GM10266 (cell line): ENCODE results near the gene SMYD2.
A peak's percentile ranks its signal among the peaks of the same experiment; 100 is the strongest.

Experiments used
- DNase-seq: peaks from one replicate; pipeline ENCODE4 v3.0.0; 2012; ENCODE audit errors: extremely low spot score
- TF ChIP-seq, protein P1 (sequence below): IDR thresholded peaks from 2 replicates; pipeline ENCODE4 v1.5.1; 2012; ENCODE audit warnings: mild to moderate bottlenecking, low read depth; ENCODE audit not compliant: control insufficient read depth, insufficient read depth; ENCODE audit errors: missing control alignments

Gene SMYD2

DNA sequence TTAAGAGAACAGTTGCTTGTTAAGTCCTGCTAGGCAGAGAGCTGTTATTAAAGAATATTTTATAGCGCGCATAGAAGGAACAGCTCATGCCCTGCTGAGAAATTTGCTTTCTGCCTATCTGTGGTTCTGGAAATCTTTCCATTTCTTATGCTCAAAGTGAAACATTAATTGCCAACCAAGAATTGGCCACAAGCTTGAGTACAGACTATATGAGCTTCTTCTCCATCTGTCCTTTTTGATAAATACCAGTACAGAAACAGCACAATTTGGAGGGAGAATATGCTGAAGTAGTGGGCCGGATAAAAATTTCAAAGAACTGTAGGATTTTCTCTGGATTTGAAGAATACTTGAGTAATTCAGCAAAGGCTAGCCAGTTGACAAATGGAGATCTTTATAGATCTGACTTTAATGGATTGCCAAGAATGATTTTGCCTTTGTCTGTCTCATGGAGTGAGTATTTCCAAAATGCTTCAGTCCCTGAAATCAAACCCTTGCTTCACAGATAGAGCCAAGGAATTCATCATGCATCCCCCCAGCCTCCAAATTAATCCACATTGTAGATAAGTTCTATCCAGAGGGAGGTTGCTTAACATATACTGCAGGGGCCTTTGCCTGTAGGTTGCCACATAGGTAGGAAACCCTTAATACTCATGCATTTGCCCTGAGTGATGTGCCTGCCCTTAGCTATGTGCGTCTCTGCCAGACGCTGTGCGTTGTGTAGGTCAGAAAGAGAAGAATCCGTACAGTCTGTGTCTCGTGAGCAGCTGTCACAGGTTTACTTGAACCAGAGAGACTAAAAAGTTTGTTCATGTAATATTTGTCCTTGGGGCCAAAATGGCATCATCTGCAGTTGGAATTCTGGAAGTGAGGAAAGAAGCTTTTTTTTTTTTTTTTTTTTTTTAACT is 44.2 kb downstream of the SMYD2 start:
- DNase-seq, result no peak
- TF ChIP-seq, protein P1, sequence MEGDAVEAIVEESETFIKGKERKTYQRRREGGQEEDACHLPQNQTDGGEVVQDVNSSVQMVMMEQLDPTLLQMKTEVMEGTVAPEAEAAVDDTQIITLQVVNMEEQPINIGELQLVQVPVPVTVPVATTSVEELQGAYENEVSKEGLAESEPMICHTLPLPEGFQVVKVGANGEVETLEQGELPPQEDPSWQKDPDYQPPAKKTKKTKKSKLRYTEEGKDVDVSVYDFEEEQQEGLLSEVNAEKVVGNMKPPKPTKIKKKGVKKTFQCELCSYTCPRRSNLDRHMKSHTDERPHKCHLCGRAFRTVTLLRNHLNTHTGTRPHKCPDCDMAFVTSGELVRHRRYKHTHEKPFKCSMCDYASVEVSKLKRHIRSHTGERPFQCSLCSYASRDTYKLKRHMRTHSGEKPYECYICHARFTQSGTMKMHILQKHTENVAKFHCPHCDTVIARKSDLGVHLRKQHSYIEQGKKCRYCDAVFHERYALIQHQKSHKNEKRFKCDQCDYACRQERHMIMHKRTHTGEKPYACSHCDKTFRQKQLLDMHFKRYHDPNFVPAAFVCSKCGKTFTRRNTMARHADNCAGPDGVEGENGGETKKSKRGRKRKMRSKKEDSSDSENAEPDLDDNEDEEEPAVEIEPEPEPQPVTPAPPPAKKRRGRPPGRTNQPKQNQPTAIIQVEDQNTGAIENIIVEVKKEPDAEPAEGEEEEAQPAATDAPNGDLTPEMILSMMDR, result no peak

DNA sequence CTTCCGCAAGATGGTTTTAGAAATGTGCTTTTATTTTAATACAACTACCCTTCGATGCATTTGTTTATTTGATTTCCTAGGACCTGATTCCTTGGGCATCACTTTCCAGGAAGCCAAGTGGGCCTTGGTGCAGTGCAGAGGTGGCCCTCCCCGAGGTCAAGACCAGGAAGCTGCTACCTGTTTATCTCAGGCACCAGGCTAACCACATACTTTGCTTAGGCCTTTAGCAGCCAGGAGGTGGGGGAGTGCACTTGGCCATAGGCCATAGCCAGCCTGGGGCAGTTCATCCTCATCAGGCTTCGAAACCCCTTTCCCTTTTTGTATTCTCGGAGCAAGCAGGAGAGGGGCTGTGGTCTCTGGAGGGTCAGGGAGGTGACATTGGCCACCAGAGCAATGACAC is 45.4 kb downstream of the SMYD2 start:
- TF ChIP-seq, protein P1, result no peak
- DNase-seq, result no peak

DNA sequence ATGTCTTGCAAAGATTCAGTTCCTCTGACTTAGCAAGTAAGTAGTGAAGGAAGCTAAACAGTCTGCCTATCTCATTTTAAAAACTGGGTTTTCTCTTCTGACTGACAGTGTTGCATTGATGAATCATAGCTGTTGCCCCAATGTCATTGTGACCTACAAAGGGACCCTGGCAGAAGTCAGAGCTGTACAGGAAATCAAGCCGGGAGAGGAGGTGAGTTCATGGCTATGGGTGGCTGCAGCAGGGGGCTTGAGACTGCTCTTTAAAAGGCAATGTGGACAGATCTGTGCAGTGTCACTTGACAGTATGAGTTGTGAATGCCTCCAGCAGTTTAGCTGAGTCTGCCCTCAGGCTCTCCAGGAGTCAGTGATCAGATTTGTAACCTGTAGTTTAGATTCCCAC is 46.6 kb downstream of the SMYD2 start:
- TF ChIP-seq, protein P1, result no peak
- DNase-seq, result no peak

DNA sequence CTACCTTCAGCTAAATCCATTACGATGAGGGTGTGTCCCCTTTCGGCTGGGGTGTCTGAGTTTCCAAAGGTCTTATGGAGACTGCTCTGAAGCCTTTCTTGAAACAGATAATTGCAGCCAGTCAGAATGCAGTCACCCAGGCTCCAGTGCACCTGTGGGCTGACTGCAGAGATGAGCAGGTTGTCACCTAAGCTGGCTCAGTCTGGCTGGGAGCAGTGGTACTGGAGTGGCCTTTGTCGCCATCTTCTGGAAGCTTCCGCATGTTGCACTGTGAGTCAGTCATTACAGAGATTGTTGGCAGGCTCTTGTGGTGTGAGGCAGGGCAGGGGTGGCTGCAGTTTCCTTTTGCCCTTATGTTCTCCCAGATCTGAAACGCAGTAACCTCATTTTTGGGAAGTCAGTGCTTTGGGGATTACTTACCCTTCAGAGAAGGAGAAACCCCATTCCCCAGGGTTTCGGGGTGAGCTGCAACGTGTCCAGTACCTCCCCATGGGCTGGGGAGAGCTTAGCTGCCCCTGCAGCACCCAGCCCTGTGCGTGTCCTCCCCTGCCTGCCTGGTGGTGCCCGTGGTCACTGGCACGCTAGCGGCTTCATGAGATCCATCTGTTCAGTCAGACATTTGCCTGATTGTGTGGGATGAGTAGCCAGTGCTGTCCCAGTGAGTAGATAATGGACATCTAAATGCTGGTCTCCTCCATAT is 48.0 kb downstream of the SMYD2 start:
- DNase-seq, result peak; percentile 70
- TF ChIP-seq, protein P1, result peak; percentile 96

DNA sequence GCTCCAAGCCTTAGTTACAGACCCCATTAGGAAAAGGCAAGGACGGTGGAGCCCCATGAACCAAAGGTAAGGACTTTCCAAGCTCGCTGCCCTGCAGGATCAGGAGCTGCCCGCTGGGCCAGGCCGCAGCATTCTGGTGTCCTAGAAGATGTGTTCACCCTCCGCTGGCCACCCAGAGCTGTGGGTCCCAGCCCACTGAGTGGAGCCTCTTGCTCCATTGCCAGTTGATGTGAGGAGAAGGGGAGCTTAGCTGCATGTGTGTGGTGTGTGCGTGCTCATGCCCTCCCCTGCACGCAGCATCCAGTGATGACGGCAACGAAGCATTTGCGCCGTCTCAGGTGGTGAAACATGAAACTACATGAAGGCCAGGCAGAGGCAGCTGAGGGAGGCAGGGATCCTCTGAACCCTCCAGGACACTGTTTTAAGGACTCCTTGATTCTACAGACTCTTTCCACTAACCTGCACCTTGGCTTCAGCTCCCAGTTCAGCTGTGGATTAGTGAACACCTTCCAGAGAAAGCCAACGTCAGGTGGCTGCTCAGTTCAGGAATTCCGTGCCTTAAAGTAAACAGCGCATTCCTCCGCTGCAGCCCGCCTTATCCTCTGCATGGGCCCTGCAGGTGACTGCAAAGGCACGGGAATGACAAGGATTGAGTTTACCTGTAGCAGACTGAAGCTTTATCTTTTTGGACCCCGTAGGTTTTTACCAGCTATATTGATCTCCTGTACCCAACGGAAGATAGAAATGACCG is 48.7 kb downstream of the SMYD2 start:
- no peak for DNase-seq
- TF ChIP-seq, protein P1, result no peak

DNA sequence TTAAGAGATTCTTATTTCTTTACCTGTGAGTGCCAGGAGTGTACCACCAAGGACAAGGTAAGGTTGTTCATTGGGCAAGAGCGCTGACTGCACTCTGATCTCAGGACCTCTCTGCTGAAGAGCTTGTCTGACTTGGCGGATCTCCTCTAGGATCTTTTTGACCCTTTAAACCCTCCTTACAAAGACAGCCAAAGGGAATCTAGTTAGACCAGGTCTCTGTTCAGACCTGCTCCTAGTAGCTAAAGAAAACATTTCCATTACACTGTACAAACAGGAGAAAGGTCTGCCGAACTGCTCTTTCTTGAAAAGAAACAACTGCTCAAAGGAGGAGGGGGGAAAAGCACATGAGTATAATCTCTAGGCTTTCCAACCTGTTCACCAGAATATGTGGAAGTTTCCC is 49.3 kb downstream of the SMYD2 start:
- DNase-seq, result no peak
- TF ChIP-seq, protein P1, result no peak

DNA sequence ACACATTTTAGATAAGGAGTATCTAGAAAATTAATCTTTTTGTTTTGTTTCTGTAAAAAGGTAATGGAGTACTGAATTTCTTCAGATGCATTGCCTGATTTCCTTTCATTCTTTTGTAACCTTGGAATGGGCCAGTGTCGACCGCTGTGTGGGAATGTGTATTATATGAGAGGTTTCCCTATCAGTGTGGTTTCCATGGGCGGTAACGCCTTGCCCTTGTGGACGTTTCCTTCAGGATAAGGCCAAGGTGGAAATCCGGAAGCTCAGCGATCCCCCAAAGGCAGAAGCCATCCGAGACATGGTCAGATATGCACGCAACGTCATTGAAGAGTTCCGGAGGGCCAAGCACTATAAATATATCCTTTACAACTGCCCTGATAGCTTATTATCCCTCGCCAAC is 49.8 kb downstream of the SMYD2 start:
- DNase-seq, result no peak
- TF ChIP-seq, protein P1, result no peak
